ENCODE data around the gene FSIP1.

The FSIP1 gene

DNA sequence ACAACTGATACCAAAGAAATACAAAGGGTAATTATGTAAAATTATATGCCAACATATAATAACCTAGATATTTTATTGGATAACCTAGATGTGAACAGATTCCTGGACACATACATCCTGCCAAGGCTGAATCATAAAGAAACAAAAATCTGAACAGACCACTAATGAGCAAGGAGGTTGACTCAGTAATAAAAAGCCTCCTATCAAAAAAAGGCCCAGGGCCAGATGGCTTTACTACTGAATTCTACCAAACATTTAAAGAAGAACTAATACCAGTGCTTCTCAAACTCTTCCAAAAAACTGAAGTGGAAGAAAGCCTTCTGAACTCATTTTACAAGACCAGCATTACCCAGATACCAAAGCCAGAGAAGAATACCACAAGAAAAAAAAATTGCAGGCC lies 169.4 kb downstream of the FSIP1 start:
- H3K4me3 ChIP-seq (ENCODE audit: low read length), result no peak overlapping the region
- DNase-seq (ENCODE audit: low read depth), result no peak
- no peak for TF ChIP-seq CTCF (conservative IDR thresholded peaks at IDR 0.05; ENCODE audit: low read depth, low read length)

GRCh38 chr15:39610665-39611064 lies 172.0 kb downstream of the FSIP1 start:
- no peak overlapping the region for H3K4me3 ChIP-seq (ENCODE audit: low read length)
- TF ChIP-seq CTCF (conservative IDR thresholded peaks at IDR 0.05; ENCODE audit: low read depth, low read length), result no peak
- DNase-seq (ENCODE audit: low read depth), result no peak

DNA sequence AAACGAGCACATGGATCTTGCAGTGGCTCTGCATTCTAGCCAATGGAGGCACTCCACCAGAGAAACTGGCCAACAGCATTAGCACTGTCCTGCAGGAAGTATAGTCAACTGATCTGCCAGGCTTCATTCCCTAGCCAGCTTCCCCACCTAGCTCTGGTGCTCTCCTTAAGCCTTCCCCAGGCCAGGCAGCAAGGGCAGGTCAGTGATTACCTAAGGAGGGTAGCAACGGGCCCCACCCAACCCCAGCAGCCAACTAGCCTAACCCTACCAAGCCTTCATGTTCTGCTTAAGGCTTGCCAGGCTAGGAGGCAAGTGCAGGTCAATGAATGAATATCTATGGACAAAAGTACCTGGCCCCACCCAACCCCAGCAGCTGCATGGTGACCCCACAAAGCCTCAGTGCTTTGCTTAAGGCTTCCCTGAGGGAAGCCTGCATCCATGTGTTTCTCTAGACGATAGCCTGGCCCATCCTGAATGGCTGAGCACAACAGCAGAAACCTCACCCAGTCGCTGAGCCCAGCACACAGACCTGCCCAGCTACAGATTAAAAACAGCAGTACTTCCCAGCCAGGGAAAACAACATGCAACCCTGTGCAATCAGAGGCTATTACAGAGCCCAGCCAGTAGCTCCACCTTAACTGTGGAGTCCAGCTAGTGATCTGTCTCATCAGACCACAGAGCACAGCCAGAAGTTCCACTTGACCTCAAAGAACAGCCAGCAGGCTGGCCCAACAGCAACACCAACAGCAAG lies 173.3 kb downstream of the FSIP1 start:
- H3K4me3 ChIP-seq (ENCODE audit: low read length), result no peak overlapping the region
- DNase-seq (ENCODE audit: low read depth), result no peak

DNA sequence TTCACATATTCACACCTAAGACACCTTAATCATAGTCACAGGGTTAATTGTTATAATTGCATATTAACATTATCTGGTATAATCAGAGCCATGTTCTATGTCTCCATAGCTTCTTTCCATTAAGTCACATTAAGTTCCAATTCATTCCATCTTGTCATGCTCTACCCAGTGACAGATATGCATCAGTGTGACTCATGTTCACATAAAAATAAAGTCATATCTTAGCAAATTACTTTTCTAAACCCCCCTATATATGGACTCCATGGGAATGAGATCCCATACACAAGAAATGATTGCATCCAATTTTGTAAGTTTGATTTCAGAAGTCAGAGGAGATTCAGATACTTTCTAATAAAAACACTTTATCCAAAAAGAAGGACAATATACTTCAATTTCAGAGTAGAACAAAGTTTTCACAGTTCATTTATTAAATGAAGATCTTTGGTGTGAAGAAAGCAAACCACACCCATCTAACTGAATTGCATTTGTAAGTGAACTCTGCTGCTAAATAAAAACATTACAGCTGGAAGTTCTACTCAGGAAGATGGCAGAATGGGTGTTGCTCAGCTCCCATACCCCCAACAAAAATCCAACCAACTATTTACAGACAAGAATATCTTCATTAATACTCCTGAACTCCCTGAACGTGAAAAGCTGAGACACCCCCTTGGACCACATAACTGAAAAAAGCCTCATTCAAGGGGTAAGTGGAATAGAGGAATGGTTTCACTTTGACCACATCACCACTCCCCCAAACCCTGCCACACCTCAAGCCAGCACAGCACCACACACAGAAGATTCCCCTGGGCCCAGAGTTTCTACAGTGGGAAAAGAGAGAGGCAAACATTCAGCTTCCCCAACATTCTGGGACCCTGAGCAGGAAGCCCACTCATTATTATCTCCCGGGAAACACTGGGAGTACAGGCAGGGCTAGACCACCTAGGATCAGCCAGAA lies 174.2 kb downstream of the FSIP1 start:
- no peak overlapping the region for H3K4me3 ChIP-seq (ENCODE audit: low read length)
- no peak for DNase-seq (ENCODE audit: low read depth)
- TF ChIP-seq CTCF (conservative IDR thresholded peaks at IDR 0.05; ENCODE audit: low read depth, low read length), result no peak

More for the DNA sequence above, 173.3 kb downstream of the FSIP1 start:
- TF ChIP-seq CTCF (conservative IDR thresholded peaks at IDR 0.05; ENCODE audit: low read depth, low read length), result no peak

DNA sequence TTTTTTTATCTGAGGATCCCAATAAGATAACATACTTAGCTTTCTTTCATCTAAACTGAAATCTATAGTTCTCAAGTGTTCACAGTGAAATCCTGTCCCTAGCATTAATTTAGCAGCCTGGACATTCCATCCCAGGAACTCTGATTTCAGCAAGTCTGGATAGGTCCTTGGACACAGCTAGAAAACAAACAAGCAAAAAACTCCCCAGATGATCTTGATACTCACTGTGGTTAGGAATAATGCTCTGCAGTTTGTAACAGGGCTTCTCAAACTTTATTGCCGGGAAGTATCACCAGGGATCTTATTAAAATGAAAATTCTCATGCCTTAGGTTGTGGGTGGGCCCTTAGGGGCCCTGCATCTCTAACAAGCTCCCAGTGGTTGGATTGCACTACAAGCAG lies 177.5 kb downstream of the FSIP1 start:
- no peak for TF ChIP-seq CTCF (conservative IDR thresholded peaks at IDR 0.05; ENCODE audit: low read depth, low read length)
- DNase-seq (ENCODE audit: low read depth), result no peak
- no peak overlapping the region for H3K4me3 ChIP-seq (ENCODE audit: low read length)

- no peak overlapping the region for H3K4me3 ChIP-seq (ENCODE audit: low read length)
- DNase-seq (ENCODE audit: low read depth), result no peak
- TF ChIP-seq CTCF (conservative IDR thresholded peaks at IDR 0.05; ENCODE audit: low read depth, low read length), result peak; percentile 14
These were observed 180.5 kb downstream of the FSIP1 start for GRCh38 chr15:39602143-39602542.
